Ovary (tissue), 3 donors: Measurements from ENCODE around the gene TYMS.

Experiments
- CTCF ChIP-seq, 3 donors: fragments of 450-650 bp in 2 of 3; fragments of 200-600 bp in 1 of 3; IDR thresholded peaks; one replicate each; pipeline versions ENCODE4 v1.5.1 to v1.8.0; 2016 to 2022; ENCODE audit warnings: antibody characterized with exemption in 3 of 3, mild to moderate bottlenecking in 1 of 3
- EP300 ChIP-seq: sonication (generic); formaldehyde crosslinking; IDR thresholded peaks from one replicate; pipeline ENCODE4 v1.6.1; 2017; ENCODE audit warnings: antibody characterized with exemption
- POLR2A ChIP-seq: fragments of 450-650 bp; IDR thresholded peaks from one replicate; pipeline ENCODE4 v1.6.1; 2017; ENCODE audit warnings: antibody characterized with exemption, mild to moderate bottlenecking, moderate library complexity
- donor health status: DM: no; HTN: no; CAD: no.

DNA sequence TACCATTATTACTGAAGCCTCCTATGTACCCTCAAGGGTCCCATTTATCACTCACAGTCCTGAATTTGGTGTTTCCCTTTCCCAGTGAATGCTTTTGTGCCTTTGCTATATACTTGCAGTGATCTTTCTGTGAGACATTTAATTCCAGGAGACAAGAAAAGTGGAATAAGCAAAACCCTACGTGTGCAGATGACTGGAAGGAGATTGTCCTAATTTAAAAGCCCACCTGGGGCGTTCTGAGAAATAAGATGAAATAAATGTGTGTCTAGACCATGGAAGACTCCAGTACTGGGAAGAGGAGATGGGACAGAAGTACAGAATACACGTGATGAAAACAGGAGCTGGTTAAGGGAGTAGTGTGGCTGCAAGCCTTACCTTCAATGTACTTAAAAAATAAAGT is 19.3 kb downstream of the TYMS start:
- TF ChIP-seq EP300: no peak
- TF ChIP-seq CTCF (IDR thresholded peaks at IDR 0.05): no peak
- no peak for TF ChIP-seq POLR2A
